ENCODE data around the gene EP400.
"Not testable (repeated sequence)": the region's sequence is repeated elsewhere in the genome, so short reads cannot be mapped to it uniquely, and the experiment has no call there.

The EP400 gene

GRCh38 chr12:132071830-132072384 lies 122.2 kb downstream of the EP400 start:
- DNase-seq, result peak; percentile 7

GRCh38 chr12:132074216-132074615 lies 124.5 kb downstream of the EP400 start:
- DNase-seq, result no peak

DNA sequence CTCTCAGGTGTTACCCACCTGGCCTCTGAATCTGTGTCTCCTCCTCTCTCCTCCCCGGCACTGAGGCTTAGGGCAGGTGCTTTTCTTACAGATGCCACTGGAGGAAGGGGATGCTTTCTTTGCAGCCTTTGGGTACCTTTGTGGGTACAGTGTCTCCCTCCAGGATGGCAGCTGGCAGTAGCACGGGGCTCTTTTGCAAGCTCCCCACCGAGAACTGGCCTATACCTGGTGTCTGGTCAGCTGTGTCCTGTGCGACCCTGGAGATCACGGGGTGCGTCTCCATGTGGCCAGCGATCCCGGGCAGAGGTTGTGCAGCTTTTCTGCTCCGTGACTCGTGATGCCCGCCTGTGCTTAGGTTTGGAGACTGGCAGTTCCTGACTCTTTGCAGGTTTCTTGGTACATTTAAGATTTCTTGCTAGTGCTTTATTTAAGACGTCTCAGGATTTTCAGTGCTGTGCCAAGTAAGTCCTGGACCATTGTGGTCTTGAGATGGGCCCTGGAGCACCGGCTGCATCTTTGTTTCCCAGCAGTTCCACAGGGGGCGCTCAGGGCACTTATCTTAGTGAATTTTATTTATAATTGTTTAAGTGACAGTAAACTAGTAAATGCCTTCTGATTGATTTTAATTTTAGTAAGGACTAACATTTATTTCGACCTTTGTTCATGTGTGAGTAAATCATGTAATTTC lies 125.4 kb downstream of the EP400 start:
- no peak for DNase-seq

DNA sequence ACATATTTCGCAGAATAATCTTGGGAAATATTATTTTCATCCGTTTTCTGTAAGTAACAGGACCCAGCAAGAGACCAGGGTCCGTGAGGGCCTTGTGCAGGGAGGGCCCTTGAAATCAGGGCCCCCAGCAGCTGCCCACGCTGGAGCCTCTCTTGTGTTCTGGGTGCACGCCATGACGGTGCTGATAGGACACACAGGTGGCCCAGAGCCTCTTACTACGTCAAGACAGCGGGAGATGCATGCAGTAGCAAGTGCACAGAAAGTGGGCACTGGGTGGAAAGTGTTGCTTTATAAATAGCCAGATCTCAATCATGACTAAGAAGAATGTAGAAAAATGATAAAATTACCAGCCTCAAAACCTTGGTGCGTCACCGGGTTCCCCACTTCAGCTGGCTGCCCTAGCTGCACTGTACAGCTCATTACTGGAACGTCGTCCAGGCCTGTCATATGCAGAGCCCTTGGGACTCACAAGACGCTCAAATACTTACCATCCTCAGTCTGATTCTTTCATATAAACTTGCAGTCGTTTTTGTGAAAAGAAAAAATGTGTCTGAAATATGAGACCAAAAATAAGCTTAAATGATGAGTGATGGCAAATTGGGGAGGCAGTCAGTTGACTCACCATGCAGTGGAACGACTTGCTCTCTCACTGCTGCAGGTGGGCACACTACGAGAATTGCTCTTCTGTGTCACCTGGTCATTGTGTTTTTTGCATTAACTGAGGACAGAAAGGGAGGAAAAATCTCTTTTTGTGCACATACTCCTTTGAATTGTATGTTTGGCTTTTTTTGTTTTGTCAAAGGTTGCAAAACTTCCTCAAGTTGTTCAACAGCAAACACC lies 126.2 kb downstream of the EP400 start:
- DNase-seq, result no peak

DNA sequence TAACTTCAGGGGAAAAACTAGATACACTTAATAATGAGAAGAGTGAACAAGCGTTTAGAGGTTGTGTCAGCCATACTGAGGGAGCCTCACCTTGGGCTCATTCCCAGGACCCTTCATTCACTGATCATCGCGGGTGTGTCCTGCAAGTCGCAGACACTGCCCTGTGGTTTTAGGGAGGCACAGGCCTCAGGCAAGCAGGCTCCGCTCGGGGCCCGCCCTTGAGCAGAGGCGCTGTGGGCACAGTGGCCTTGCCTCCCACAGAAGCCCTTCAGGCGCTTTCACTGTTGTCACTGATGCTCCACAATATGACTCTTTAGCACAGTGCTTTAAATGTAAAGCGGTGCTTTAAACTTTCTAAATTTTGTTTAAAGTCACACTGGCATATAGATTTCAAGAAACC lies 127.0 kb downstream of the EP400 start:
- DNase-seq, result no peak

- DNase-seq, result no peak
These were observed 127.8 kb downstream of the EP400 start for GRCh38 chr12:132077322-132078100.

DNA sequence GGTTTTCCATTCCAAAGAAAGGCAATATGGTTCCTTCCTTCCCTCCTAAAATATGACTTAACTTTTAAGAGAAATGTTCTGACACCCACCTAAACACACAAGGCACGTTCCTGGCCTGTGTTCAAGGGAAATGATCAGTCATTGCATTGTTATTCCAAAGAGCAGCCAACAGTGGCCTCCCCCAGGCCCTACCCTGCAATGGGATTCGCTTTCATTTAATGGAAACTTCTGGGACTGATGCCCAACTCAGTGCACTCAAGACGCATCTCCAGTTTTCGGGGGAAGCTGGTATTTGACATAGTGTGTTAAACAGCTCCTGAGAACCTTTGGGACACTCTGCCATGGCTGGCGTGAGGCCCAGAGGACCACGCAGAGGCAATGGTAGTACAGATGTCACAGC lies 128.4 kb downstream of the EP400 start:
- no peak for DNase-seq

GRCh38 chr12:132079200-132079599 lies 129.5 kb downstream of the EP400 start:
- no peak for DNase-seq

DNA sequence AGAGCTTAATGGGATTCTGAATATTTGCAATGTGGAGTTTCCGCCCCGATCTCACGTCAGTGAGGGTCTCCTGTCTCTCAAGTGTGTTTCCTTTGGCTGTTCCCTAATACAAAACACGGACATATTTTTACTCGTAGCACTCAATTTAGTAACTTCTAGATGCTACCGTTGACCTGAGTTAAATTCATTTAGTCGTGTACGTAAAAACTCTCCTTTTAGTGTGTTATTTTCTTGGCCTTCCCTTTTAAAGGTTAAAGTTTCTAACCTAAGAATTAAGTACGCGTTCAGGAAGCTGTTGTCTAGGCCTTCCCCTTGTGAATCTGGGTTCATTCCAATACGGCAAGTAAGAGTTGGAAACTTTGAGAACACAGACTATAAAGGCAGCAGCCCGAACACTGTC lies 130.0 kb downstream of the EP400 start:
- DNase-seq, result no peak

- not testable (repeated sequence) for DNase-seq
These were observed 130.8 kb downstream of the EP400 start for GRCh38 chr12:132080515-132080914.

- no peak for DNase-seq
These were observed 131.7 kb downstream of the EP400 start for GRCh38 chr12:132081423-132081822.

- no peak for DNase-seq
These were observed 133.8 kb downstream of the EP400 start for GRCh38 chr12:132083614-132083940.

DNA sequence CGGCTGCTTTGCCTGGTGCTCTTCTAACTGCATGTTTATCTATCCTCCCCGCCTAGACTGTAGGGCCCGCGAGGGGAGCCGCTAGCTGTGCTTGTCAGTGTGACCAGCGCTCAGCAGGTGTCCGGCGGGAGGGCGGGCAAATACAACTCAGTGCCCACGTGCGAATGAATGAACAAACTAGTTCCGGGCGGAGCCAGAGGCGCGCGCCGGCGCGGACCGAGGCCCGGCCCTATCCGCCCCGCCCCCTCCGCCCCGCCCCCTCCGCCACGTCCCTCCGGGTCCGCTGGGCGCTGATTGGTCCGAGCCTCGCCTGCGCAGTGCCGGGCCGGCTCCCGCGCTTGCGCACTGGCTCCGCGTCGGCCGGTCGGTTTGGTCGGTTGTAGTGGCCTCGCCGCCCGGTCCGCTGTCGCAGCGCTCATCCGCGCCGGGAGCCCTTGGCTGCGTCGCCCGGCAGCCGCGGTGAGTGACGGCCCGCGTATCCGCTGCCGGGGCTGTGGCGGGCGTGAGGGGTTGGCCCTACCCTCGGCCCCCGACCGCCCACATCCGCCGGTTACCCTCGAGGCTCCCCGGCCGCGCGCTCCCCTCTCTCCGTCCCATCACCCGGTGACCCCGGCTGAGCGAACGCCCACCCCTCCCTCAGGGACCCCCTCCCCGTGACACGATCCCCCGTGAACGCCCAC lies 134.3 kb downstream of the EP400 start:
- DNase-seq, result peak; percentile 97

GRCh38 chr12:132084621-132085290 lies 135.0 kb downstream of the EP400 start:
- peak; percentile 71 for DNase-seq

- no peak for DNase-seq
These were observed 135.5 kb downstream of the EP400 start for GRCh38 chr12:132085291-132085635.

GRCh38 chr12:132089407-132089910 lies 139.7 kb downstream of the EP400 start:
- DNase-seq, result no peak

- DNase-seq, result no peak
These were observed 144.6 kb downstream of the EP400 start for GRCh38 chr12:132094269-132094891.

DNA sequence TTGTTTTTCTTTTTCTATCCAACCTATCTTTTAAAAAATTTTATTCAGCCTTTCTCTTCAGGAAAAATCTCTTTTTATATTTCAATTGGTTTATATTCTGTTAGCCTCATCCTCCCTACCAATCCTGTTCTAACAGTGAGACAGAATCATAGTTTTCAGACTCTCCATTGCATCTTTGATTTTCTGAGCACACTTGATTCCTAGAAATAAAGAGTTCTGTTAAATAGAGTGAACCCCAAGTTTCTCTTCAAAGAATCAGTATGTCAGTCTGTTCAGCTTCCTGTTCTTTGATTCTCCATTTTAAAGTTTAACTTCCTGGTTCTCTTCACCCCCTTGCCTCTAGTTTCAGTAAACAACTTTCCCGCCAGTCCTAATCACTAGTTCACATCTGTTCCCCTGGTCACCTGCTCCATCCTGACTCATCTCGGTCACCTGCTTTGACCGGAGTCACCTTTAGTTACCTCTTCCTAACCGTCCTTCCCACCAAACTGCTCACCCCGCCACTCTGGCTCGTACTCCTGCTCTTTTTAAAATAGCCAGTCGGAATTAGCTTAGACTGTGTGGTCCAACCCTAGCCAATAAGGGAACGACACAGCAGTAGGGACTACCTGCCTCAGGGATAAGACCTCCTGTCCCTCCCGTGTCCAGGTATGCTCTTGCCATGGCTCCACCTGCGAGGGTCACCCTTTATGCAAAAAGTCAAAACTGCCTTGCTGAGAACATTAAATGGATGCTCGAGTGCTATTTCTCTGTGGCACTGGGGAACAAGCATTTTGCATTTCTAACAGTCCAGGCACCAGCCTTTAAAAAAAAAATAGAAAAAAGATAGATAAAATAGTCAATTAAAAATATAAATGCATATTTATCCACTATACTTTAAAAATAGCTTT lies 146.0 kb downstream of the EP400 start:
- DNase-seq, result no peak

- no peak for DNase-seq
These were observed 150.0 kb downstream of the EP400 start for GRCh38 chr12:132099739-132100138.

- no peak for DNase-seq
These were observed 150.7 kb downstream of the EP400 start for GRCh38 chr12:132100306-132101065.
